Transverse colon (tissue), 4 donors: ENCODE results near the gene ZNF814. TPM values are rescaled to one million over a fixed set of nuclear protein-coding genes. Genes with fewer than 3 reads are reported as not detected.
"Not testable (repeated sequence)": the region's sequence is repeated elsewhere in the genome, so short reads cannot be mapped to it uniquely, and the experiment has no call there.

Source experiments
- DNase-seq: peaks from one replicate; pipeline ENCODE4 v3.0.0-alpha.2; 2019
- H3K27ac ChIP-seq, 4 donors: fragments of 200-600 bp; sonication (generic); 2 replicates each; pipeline ENCODE4 v1.5.1; 2016 to 2018; ENCODE audit warnings: inconsistent platforms in 4 of 4
- H3K27me3 ChIP-seq: fragments of 200-600 bp; sonication (generic); 2 replicates; pipeline ENCODE4 v1.5.1; 2017; ENCODE audit warnings: inconsistent platforms
- H3K36me3 ChIP-seq, 4 donors: fragments of 200-600 bp; sonication (generic); 2 replicates each; pipeline ENCODE4 v1.5.1; 2017 to 2019; ENCODE audit warnings: inconsistent platforms in 4 of 4
- H3K4me1 ChIP-seq, 4 donors: fragments of 200-600 bp; sonication (generic); 2 replicates each; pipeline ENCODE4 v1.5.1; 2017 to 2020; ENCODE audit warnings: inconsistent platforms in 4 of 4
- H3K4me3 ChIP-seq, 4 donors: fragments of 200-600 bp; sonication (generic); 1 replicate in 1 of 4; 2 replicates in 3 of 4; pipeline versions ENCODE4 v1.5.1 to v1.6.1; 2017 to 2019; ENCODE audit warnings: inconsistent platforms in 4 of 4
- H3K9me3 ChIP-seq, 2 donors: fragments of 200-600 bp; sonication (generic); 2 replicates each; pipeline ENCODE4 v1.5.1; 2017 to 2019; ENCODE audit warnings: inconsistent platforms in 2 of 2
- EP300 ChIP-seq: sonication (generic); formaldehyde crosslinking; IDR thresholded peaks from one replicate; pipeline ENCODE4 v1.6.1; 2017; ENCODE audit warnings: antibody characterized with exemption, low read depth
- POLR2A ChIP-seq: fragments of 450-650 bp; IDR thresholded peaks from one replicate; pipeline ENCODE4 v1.6.1; 2016; ENCODE audit warnings: antibody characterized with exemption, mild to moderate bottlenecking, moderate library complexity
- POLR2AphosphoS5 ChIP-seq, 3 donors: sonication (generic); formaldehyde crosslinking; IDR thresholded peaks; one replicate each; pipeline ENCODE4 v1.6.1; 2016; ENCODE audit warnings: antibody characterized with exemption in 3 of 3
- WGBS, 2 donors: methylation state at CpG; one replicate each; pipeline ENCODE4 v1.1.5; 2018; ENCODE audit warnings: low coverage in 1 of 2; 5-methylcytosine and 5-hydroxymethylcytosine counted together
- in situ Hi-C, 4 donors: fragments of 200-750 bp; cut with MboI; loops; one replicate each; pipeline versions ENCODE4 v1.15.0 to v1.15.1; 2017; ENCODE audit warnings: low sequenced_read_pairs in 3 of 4, low pct_ligation_motif_present in 1 of 4, low pct_unique_long_range_greater_than_20kb in 1 of 4
- intact Hi-C: fragments of 100-400 bp; cut with DNase I; formaldehyde crosslinking; loops from one replicate; pipeline ENCODE4 v1.15.1; 2023; ENCODE audit warnings: low total_unique reads
- total RNA-seq, 4 donors: library from RNA; depleted of rRNA; stranded (reverse); fragments of >200 nt; gene quantifications; one replicate each; pipeline ENCODE4 v1.1.0, GENCODE V29; 2016
- TF ChIP-seq, protein P1 (sequence below), 5 experiments: fragments of 200-600 bp in 3 of 5; fragments of 450-650 bp in 2 of 5; sonication (generic) in 3 of 5; IDR thresholded peaks; 1 replicate in 2 of 5; 2 replicates in 3 of 5; pipeline ENCODE4 v1.5.1; 2016 to 2017; ENCODE audit warnings: antibody characterized with exemption in 5 of 5, inconsistent platforms in 3 of 5, mild to moderate bottlenecking in 2 of 5, moderate library complexity in 1 of 5

Gene ZNF814
- total RNA-seq, 4 donors from 2014 or later: 11.5 to 25.1 (median 19.7) TPM

DNA sequence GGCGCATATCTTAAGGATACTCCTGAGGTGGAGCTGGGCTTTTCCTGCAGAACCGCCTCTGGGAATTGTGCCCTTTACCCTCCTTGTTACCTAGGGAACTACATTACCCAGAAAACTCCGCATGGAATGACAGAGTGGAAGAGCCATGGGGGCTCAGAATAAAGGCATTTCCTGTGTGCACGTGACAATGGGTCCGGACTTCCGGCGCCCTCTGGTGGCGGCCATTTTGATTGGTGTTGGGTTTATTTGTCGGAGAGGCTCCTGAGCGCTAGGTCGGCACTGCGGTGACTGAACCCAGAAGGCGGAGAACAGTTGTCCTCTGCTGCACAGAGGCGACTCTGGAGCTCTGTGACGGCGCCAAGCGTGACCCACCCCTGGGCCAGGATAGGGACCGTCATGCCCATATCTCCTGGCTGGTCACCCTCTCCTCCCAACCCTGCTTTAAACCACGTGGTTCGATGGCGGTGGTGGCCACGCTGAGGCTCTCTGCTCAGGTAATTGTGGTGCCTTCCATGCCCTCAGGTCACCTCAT is 58.7 kb downstream of the ZNF814 start, which contains the start of gene ZNF587B:
Gene ZNF587B, plus strand, starts transcription at position 229 of the 532 bp plus-strand sequence. Its CDS starts 230 bp downstream, at position 459.
- no peaks in the 10 kb centered on the region for H3K9me3 ChIP-seq
- TF ChIP-seq, protein P1, sequence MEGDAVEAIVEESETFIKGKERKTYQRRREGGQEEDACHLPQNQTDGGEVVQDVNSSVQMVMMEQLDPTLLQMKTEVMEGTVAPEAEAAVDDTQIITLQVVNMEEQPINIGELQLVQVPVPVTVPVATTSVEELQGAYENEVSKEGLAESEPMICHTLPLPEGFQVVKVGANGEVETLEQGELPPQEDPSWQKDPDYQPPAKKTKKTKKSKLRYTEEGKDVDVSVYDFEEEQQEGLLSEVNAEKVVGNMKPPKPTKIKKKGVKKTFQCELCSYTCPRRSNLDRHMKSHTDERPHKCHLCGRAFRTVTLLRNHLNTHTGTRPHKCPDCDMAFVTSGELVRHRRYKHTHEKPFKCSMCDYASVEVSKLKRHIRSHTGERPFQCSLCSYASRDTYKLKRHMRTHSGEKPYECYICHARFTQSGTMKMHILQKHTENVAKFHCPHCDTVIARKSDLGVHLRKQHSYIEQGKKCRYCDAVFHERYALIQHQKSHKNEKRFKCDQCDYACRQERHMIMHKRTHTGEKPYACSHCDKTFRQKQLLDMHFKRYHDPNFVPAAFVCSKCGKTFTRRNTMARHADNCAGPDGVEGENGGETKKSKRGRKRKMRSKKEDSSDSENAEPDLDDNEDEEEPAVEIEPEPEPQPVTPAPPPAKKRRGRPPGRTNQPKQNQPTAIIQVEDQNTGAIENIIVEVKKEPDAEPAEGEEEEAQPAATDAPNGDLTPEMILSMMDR (IDR thresholded peaks at IDR 0.05): peak; percentile 32 to 50 (median 39)
- TF ChIP-seq POLR2A (no peak), EP300 (no peak), POLR2AphosphoS5 (IDR thresholded peaks at IDR 0.05) (peak in 1 of 3 donors; percentile 7)
- intact Hi-C loops: no loop called here
- H3K36me3 ChIP-seq: no peaks in the 10 kb centered on the region
- DNase-seq: peak; percentile 64
- H3K27me3 ChIP-seq: no peaks in the 10 kb centered on the region
- H3K4me3 ChIP-seq: peak within 1 kb of the TSS; percentile 11 to 39 (median 16)
- 61% methylated on average over 22 of the region's 22 CpGs; no CpG with 5 or more reads in 1 of the 2 donors for WGBS, 2 donors
- in situ Hi-C loops: no loop called here
- peaks cover 0 to 5% (median 0%) of the 10 kb centered on the region in 4 donors for H3K4me1 ChIP-seq
- peak within 1 kb of the TSS in 3 of 4 donors; percentile 31 to 69 (median 46) for H3K27ac ChIP-seq

DNA sequence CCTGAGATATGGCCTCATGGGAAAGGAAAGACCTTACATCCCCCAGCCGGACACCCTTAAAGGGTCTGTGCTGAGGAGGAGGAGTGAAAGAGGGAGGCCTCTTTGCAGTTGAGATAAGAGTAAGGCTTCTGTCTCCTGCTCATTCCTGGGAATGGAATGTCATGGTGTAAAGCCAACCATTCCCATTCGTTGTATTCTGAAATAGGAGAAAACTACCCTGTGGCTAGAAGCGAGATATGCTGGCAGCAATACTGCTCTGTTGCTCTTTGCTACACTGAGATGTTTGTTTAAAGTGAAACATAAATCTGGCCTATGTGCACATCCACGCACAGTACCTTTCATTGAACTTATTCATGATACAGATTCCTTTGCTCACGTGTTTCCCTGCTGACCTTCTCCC is 59.5 kb downstream of the ZNF814 start:
- Histone ChIP-seq H3K27me3 (no peaks in the 10 kb centered on the region), H3K9me3 (no peaks in the 10 kb centered on the region), H3K4me3 (no peak overlapping the region), H3K36me3 (no peaks in the 10 kb centered on the region), H3K4me1 (peaks cover under 1 to 13% (median 6%) of the 10 kb centered on the region in 4 donors), H3K27ac (no peak overlapping the region)
- in situ Hi-C loops: no loop called here
- no peak for DNase-seq
- no peak for TF ChIP-seq POLR2A
- no peak for TF ChIP-seq POLR2AphosphoS5 (IDR thresholded peaks at IDR 0.05)
- TF ChIP-seq, protein P1 (IDR thresholded peaks at IDR 0.05): no peak
- TF ChIP-seq EP300: no peak
- WGBS, 2 donors: 90 to 100% methylated on average over 2 to 5 of the region's 5 CpGs
- intact Hi-C loops: no loop called here

DNA sequence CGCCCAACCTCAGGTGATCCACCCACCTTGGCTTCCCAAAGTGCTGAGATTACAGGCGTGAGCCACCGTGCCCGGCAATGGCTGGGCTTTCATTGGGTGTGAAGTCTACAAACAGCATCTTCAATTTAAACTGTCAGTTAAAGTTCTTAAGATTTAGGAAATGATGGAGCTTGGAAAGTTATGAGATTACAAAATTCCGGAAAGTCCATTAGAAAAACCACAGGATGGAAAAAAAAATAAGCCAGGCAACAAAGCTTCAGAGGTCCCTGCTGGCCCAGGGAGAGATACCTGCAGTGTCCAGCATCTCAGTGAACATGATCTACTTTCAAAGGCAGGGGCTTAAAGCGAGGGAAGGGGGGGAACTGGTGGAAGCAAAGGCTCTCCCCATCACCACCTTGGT is 63.3 kb downstream of the ZNF814 start:
- 79 to 87% methylated on average over 2 to 6 of the region's 6 CpGs for WGBS, 2 donors

DNA sequence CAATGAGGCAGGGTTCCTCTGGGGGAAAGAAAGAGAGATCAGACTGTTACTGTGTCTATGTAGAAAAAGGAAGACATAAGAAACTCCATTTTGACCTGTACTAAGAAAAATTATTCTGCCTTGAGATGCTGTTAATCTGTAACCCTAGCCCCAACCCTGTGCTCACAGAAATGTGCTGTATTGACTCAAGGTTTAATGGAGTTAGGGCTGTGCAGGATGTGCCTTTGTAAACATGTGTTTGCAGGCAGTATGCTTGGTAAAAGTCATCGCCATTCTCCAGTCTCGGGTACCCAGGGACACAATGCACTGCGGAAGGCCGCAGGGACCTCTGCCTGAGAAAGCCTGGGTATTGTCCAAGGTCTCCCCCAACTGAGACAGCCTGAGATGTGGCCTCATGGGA is 65.2 kb downstream of the ZNF814 start:
- H3K36me3 ChIP-seq, H3K9me3 ChIP-seq, H3K27me3 ChIP-seq, intact Hi-C loops, H3K4me3 ChIP-seq, in situ Hi-C loops, DNase-seq: not testable (repeated sequence)
- Histone ChIP-seq H3K4me1 (peaks cover 14 to 44% (median 38%) of the 10 kb centered on the region in 4 donors), H3K27ac (peak overlapping the region; percentile 23 to 40 (median 33))
- WGBS, 2 donors: 44% methylated on average over 4 of the region's 4 CpGs; no CpG with 5 or more reads in 1 of the 2 donors

More for the DNA sequence above, 63.3 kb downstream of the ZNF814 start:
- peaks cover 14 to 45% (median 30%) of the 10 kb centered on the region in 4 donors for H3K4me1 ChIP-seq
- no peak for TF ChIP-seq POLR2AphosphoS5 (IDR thresholded peaks at IDR 0.05)
- TF ChIP-seq POLR2A: no peak
- TF ChIP-seq, protein P1 (IDR thresholded peaks at IDR 0.05): no peak
- no peak for TF ChIP-seq EP300
- no peaks in the 10 kb centered on the region for H3K36me3 ChIP-seq
- no peak overlapping the region for H3K4me3 ChIP-seq
- H3K9me3 ChIP-seq: no peaks in the 10 kb centered on the region
- intact Hi-C loops (no loop called here), in situ Hi-C loops (no loop called here)
- H3K27ac ChIP-seq: no peak overlapping the region
- DNase-seq: no peak
- no peaks in the 10 kb centered on the region for H3K27me3 ChIP-seq

DNA sequence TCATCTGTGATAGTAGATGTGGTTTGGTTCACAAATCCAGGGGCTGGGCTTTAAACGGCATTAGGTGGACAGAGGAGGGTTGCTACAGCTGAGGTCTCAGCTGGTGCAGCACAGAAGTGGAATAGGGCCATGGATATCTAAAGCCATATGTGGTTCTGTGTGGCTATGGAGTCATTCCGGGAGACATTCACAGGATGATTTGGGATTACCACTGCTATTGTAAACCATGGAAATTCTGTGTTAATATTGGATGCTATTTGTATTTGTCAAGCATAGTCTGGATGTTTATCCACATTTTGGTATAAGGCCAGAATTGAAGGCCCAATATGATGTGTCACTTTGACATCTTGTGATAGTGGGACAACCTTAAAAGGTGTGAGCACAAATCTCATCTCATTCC is 65.7 kb downstream of the ZNF814 start:
- H3K36me3 ChIP-seq, DNase-seq, H3K4me3 ChIP-seq, intact Hi-C loops, H3K27me3 ChIP-seq, H3K9me3 ChIP-seq, in situ Hi-C loops: not testable (repeated sequence)
- WGBS, 2 donors: 44 to 73% methylated on average over 2 of the region's 2 CpGs
- Histone ChIP-seq H3K27ac (peak overlapping the region; percentile 23 to 40 (median 33)), H3K4me1 (peaks cover 14 to 44% (median 38%) of the 10 kb centered on the region in 4 donors)

DNA sequence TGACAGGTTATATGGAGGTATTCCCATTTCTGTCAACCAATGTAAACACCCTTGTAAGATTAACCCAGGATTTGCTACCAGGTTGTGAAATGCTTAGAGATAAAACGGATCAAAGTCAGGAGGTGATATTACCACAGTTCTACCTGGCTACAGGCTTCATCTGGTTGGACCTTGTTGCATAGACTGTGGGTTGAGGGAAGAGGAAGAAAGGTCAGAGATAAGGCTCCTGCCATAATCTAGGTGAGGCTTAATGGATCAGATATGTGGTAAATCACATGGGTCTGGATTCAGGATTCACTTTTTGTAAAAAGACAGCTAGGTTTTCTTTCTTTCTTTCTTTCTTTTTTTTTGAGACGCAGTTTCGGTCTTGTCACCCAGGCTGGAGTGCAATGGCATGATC is 67.3 kb downstream of the ZNF814 start:
- intact Hi-C loops, in situ Hi-C loops, H3K27me3 ChIP-seq, H3K4me3 ChIP-seq, H3K9me3 ChIP-seq, DNase-seq, H3K36me3 ChIP-seq: not testable (repeated sequence)
- WGBS, 2 donors: 95 to 100% methylated on average over 2 of the region's 3 CpGs
- H3K4me1 ChIP-seq: peaks cover 14 to 44% (median 38%) of the 10 kb centered on the region in 4 donors
- H3K27ac ChIP-seq: peak overlapping the region in 1 of 4 donors; percentile 95

DNA sequence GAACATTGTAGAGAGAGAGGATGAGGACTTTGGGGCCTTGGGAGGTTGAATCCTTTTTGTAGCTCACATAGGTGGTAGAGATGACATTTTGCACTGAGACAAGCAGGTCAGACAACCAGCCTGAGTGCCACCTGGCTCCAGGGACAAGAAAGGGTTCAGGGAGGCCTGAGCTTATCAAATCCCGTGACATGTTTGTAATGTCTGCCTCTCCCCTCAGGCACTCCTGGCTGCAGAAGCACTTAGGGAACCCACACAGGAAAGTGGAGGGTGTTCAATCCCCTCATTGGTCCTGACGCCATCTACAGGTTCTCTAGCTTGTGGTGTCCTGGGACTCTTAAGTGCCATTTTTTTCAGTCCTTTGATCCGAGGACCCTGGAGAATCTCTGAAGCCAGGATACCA is 67.7 kb downstream of the ZNF814 start:
- Histone ChIP-seq H3K27ac (peak overlapping the region in 2 of 4 donors; percentile 87 to 95), H3K4me1 (peaks cover 14 to 44% (median 38%) of the 10 kb centered on the region in 4 donors)
- H3K27me3 ChIP-seq, H3K4me3 ChIP-seq, H3K36me3 ChIP-seq, in situ Hi-C loops, intact Hi-C loops, DNase-seq, H3K9me3 ChIP-seq: not testable (repeated sequence)
- WGBS, 2 donors: 46% methylated on average over 2 of the region's 3 CpGs; no CpG with 5 or more reads in 1 of the 2 donors
